Upper lobe of left lung (tissue), 4 donors: ENCODE data around the gene PID1.

Source experiments
- CTCF ChIP-seq, 6 experiments: fragments of 450-650 bp in 4 of 6; fragments of 200-600 bp in 2 of 6; sonication (generic) in 2 of 6; IDR thresholded peaks; one replicate each; pipeline ENCODE4 v1.5.1; 2016 to 2019; ENCODE audit warnings: antibody characterized with exemption in 6 of 6
- EP300 ChIP-seq, 4 donors: sonication (generic); formaldehyde crosslinking; IDR thresholded peaks; one replicate each; pipeline ENCODE4 v1.5.1; 2017; ENCODE audit warnings: antibody characterized with exemption in 4 of 4, control low read depth in 2 of 4
- POLR2A ChIP-seq, 4 donors: fragments of 450-650 bp; IDR thresholded peaks; one replicate each; pipeline ENCODE4 v1.5.1; 2016 to 2017; ENCODE audit warnings: antibody characterized with exemption in 4 of 4, mild to moderate bottlenecking in 2 of 4
- POLR2AphosphoS5 ChIP-seq, 2 donors: sonication (generic); formaldehyde crosslinking; IDR thresholded peaks; one replicate each; pipeline ENCODE4 v1.5.1; 2017; ENCODE audit warnings: antibody characterized with exemption in 2 of 2

GRCh38 chr2:229206548-229206947 lies 64.5 kb downstream of the PID1 start:
- TF ChIP-seq CTCF (IDR thresholded peaks at IDR 0.05) (no peak), EP300 (IDR thresholded peaks at IDR 0.05) (no peak), POLR2A (IDR thresholded peaks at IDR 0.05) (no peak), POLR2AphosphoS5 (IDR thresholded peaks at IDR 0.05) (no peak)
